Stimulated activated CD8-positive, alpha-beta memory T cell treated with anti-CD3 and anti-CD28 coated beads, Interleukin-7, amount 100 ng/mL, for 24 hours (primary cell): ENCODE data around the gene HDDC2.
"Not testable (repeated sequence)": the region's sequence is repeated elsewhere in the genome, so short reads cannot be mapped to it uniquely, and the experiment has no call there.

ENCODE experiments used
- DNase-seq: peaks from one replicate; pipeline ENCODE4 v3.0.0-alpha.2; 2020; ENCODE audit warnings: low read depth

The HDDC2 gene

GRCh38 chr6:125306756-125307149 lies 5.0 kb upstream of the HDDC2 start:
- DNase-seq = no peak

GRCh38 chr6:125304970-125305660 lies 3.3 kb upstream of the HDDC2 start:
- no peak for DNase-seq

- DNase-seq = no peak
These were observed 1.7 kb upstream of the HDDC2 start for GRCh38 chr6:125303512-125303854.

- no peak for DNase-seq
These were observed 1.2 kb upstream of the HDDC2 start for GRCh38 chr6:125302840-125303511.

- DNase-seq = no peak
These were observed 754 bp downstream of the HDDC2 start for GRCh38 chr6:125300992-125301434.

GRCh38 chr6:125299257-125299656 lies 2.5 kb downstream of the HDDC2 start:
- DNase-seq = no peak

GRCh38 chr6:125296471-125296870 lies 5.3 kb downstream of the HDDC2 start:
- DNase-seq = no peak

- DNase-seq = no peak
These were observed 6.8 kb downstream of the HDDC2 start for GRCh38 chr6:125294925-125295324.

GRCh38 chr6:125294036-125294435 lies 7.7 kb downstream of the HDDC2 start:
- DNase-seq = no peak

- DNase-seq = no peak
These were observed 8.2 kb downstream of the HDDC2 start for GRCh38 chr6:125293587-125293986.

GRCh38 chr6:125287718-125288117 lies 14.0 kb downstream of the HDDC2 start:
- DNase-seq = no peak

GRCh38 chr6:125285936-125286335 lies 15.8 kb downstream of the HDDC2 start:
- no peak for DNase-seq

GRCh38 chr6:125285353-125285752 lies 16.4 kb downstream of the HDDC2 start:
- DNase-seq = no peak

- DNase-seq = not testable (repeated sequence)
These were observed 19.3 kb downstream of the HDDC2 start for GRCh38 chr6:125282470-125282869.

- DNase-seq = not testable (repeated sequence)
These were observed 21.3 kb downstream of the HDDC2 start for GRCh38 chr6:125280370-125281035.

- DNase-seq = no peak
These were observed 21.8 kb downstream of the HDDC2 start for GRCh38 chr6:125279961-125280360.

GRCh38 chr6:125277838-125278237 lies 23.9 kb downstream of the HDDC2 start:
- DNase-seq = no peak

GRCh38 chr6:125275779-125276178 lies 26.0 kb downstream of the HDDC2 start:
- DNase-seq = no peak

GRCh38 chr6:125274935-125275334 lies 26.8 kb downstream of the HDDC2 start:
- DNase-seq = no peak

- no peak for DNase-seq
These were observed 27.8 kb downstream of the HDDC2 start for GRCh38 chr6:125273965-125274364.

- DNase-seq = no peak
These were observed 28.5 kb downstream of the HDDC2 start for GRCh38 chr6:125273251-125273650.

GRCh38 chr6:125271486-125272159 lies 30.1 kb downstream of the HDDC2 start:
- DNase-seq = no peak

GRCh38 chr6:125270380-125270779 lies 31.4 kb downstream of the HDDC2 start:
- DNase-seq = no peak
